Type B pancreatic cell (in vitro differentiated cells): ENCODE measurements around the gene ITSN2. TPM values are rescaled to one million over a fixed set of nuclear protein-coding genes. Genes with fewer than 3 reads are reported as not detected.

ENCODE experiments used
- DNase-seq: peaks from one replicate; pipeline ENCODE4 v3.0.0; 2021; ENCODE audit warnings: mixed read lengths; ENCODE audit not compliant: unreplicated experiment; ENCODE audit errors: extremely low spot score
- H3K27ac Mint-ChIP-seq: 2 replicates; pipeline ENCODE4 v1.8.0; 2021; ENCODE audit warnings: mild to moderate bottlenecking, mixed read lengths
- H3K27me3 Mint-ChIP-seq: 2 replicates; pipeline ENCODE4 v1.8.0; 2021; ENCODE audit warnings: mixed read lengths
- H3K36me3 Mint-ChIP-seq: 2 replicates; pipeline ENCODE4 v1.8.0; 2021; ENCODE audit warnings: mixed read lengths
- H3K4me1 Mint-ChIP-seq: one replicate; pipeline ENCODE4 v1.8.0; 2021; ENCODE audit warnings: mixed read lengths; ENCODE audit not compliant: unreplicated experiment
- H3K4me3 Mint-ChIP-seq: 2 replicates; pipeline ENCODE4 v1.8.0; 2021; ENCODE audit warnings: mild to moderate bottlenecking, mixed read lengths
- H3K9me3 Mint-ChIP-seq: 2 replicates; pipeline ENCODE4 v1.8.0; 2021; ENCODE audit warnings: mixed read lengths
- total RNA-seq: library from RNA; stranded (reverse); gene quantifications from 2 replicates; pipeline ENCODE4 v1.2.1, GENCODE V29; 2021; ENCODE audit warnings: low replicate concordance
- TF ChIP-seq, protein P1 (sequence below): fragments of 200-600 bp; sonication (generic); conservative IDR thresholded peaks from 2 replicates; pipeline ENCODE4 v1.5.0; 2021; ENCODE audit warnings: antibody characterized with exemption, mild to moderate bottlenecking

The ITSN2 gene
- total RNA-seq, 1 donor from 2014 or later: 18.9 TPM

DNA sequence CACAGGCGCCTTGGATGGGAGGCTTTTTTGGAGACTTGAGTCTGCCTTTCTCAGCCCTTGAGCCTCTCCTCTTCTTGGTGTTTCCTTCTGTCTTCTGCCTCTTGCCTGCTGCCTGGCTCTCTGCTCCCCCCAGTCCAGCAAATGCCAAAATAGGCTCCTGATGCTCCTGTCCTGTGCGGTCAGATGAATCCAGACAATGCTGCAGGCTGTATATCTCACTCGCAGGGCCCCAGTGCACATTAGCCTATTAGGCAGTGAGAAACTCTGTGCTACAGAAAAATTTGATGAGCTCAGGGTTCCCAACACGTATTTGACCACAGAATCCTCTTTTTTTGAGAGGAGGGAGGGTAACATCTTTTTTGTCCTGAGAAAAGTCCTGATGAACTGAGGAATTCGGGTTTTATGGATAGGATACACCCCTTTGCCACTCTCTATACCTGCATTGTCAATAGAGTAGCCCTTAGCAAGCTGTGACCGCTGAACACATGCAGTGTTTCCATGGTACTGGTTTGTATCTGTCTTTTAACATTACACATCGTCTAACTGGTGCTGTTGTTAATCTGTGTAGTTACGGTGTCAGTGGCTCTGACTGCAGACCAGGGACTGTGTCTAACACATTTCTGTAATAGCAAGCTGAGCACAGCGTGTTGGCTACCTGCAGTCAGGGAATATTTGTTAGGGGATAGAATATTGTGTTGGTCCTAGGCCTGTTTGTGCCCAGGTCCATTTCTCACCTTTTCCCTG is 134.7 kb downstream of the ITSN2 start:
- TF ChIP-seq, protein P1, sequence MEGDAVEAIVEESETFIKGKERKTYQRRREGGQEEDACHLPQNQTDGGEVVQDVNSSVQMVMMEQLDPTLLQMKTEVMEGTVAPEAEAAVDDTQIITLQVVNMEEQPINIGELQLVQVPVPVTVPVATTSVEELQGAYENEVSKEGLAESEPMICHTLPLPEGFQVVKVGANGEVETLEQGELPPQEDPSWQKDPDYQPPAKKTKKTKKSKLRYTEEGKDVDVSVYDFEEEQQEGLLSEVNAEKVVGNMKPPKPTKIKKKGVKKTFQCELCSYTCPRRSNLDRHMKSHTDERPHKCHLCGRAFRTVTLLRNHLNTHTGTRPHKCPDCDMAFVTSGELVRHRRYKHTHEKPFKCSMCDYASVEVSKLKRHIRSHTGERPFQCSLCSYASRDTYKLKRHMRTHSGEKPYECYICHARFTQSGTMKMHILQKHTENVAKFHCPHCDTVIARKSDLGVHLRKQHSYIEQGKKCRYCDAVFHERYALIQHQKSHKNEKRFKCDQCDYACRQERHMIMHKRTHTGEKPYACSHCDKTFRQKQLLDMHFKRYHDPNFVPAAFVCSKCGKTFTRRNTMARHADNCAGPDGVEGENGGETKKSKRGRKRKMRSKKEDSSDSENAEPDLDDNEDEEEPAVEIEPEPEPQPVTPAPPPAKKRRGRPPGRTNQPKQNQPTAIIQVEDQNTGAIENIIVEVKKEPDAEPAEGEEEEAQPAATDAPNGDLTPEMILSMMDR: no peak
- Mint-ChIP-seq H3K27me3 (no peaks in the 10 kb centered on the region), H3K27ac (no peak overlapping the region), H3K4me1 (peaks cover 13% of the 10 kb centered on the region), H3K9me3 (no peaks in the 10 kb centered on the region), H3K4me3 (no peak overlapping the region), H3K36me3 (no peaks in the 10 kb centered on the region)
- DNase-seq: no peak

DNA sequence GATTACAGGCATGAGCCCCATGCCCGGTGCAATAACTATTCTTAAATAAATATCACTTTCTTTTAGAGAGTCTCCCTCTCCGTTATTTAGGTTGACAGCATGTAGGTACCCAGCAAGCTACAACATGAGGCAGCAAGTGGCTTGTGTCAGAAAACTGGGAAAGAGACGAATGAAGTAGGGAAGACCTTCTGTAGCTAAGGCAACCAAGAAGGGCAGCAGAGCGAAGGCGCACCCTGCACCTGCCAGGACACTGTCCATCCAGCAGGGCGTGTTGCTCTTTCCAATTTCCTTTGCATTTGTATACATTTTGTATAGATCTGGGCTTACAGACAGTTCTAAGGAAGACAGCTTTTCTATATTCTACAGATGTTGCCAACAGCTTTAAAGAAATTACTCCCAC is 137.4 kb downstream of the ITSN2 start:
- no peak overlapping the region for H3K4me3 Mint-ChIP-seq
- TF ChIP-seq, protein P1: no peak
- no peaks in the 10 kb centered on the region for H3K27me3 Mint-ChIP-seq
- H3K36me3 Mint-ChIP-seq: no peaks in the 10 kb centered on the region
- DNase-seq: no peak
- no peak overlapping the region for H3K27ac Mint-ChIP-seq
- no peaks in the 10 kb centered on the region for H3K9me3 Mint-ChIP-seq
- H3K4me1 Mint-ChIP-seq: peaks cover 13% of the 10 kb centered on the region

DNA sequence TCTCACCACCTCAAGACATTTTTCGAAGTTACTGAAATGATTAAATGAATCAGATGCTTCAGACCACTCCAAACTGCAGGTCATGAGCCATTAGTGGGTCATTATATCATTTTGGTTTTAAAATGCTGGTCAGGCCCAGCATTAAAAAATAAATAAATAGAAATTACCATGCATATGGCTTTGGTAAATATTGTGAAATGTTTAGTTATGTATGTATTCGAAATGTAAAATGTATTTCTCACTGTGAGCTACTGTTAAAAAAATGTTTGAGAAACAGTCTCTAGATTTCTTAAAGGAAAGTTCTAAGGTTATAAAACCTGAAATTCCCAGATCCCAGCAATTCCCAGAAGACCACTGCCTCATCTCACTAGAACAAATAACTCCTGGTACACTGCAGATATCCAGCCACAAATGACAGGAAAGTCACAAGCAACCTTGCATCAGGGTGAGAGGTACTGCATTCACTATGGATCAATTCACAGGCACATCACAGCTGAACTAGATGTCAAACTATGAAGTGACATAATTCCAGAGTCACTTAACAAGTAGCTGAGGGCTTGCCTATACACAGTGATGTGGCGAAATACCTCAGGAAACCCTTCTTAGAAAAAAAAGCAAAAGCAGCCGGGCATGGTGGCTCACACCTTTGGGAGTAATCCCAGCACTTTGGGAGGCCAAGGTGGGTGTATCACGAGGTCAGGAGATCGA is 138.8 kb downstream of the ITSN2 start:
- H3K9me3 Mint-ChIP-seq: no peaks in the 10 kb centered on the region
- no peak overlapping the region for H3K4me3 Mint-ChIP-seq
- H3K4me1 Mint-ChIP-seq: peaks cover 13% of the 10 kb centered on the region
- no peaks in the 10 kb centered on the region for H3K27me3 Mint-ChIP-seq
- H3K27ac Mint-ChIP-seq: no peak overlapping the region
- DNase-seq: no peak
- no peaks in the 10 kb centered on the region for H3K36me3 Mint-ChIP-seq
- TF ChIP-seq, protein P1: no peak

DNA sequence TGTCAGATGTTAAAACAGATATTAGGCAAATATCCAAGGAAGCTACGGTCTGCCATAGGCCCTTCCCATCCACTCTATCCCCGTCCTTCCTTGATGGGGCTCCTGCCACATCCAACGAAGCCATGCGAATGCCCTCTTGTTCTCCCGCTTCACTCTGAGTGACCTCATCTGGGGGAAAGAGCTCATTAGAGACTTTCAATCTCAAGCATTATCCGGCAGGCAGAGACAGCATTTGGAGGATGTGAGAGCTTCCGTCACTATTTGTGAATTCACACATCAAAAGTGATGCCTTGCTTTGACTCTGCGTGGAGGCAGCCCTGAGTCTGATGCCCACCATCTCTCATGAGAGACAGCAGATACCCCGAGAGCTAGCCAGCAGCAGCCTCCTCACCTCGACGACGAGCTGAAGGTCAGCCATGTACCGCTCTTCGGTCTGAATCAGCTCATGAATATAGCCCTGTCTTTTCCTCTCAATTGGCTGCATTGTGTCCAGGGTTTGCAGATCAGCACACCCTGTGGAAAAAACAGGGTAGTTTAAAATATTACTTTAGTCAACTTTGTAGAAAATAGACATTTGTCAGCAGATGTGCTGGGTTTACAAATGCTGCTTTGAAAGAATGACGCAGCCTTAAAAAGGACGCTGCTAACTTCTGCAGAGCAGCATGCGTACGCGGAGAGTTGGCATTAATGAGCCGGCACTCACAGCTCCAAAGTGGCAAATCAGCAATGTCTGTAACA is 139.6 kb downstream of the ITSN2 start:
- no peak for DNase-seq
- Mint-ChIP-seq H3K9me3 (no peaks in the 10 kb centered on the region), H3K27ac (no peak overlapping the region), H3K27me3 (no peaks in the 10 kb centered on the region), H3K36me3 (peaks cover 4% of the 10 kb centered on the region), H3K4me3 (no peak overlapping the region), H3K4me1 (peaks cover 5% of the 10 kb centered on the region)
- TF ChIP-seq, protein P1: no peak

DNA sequence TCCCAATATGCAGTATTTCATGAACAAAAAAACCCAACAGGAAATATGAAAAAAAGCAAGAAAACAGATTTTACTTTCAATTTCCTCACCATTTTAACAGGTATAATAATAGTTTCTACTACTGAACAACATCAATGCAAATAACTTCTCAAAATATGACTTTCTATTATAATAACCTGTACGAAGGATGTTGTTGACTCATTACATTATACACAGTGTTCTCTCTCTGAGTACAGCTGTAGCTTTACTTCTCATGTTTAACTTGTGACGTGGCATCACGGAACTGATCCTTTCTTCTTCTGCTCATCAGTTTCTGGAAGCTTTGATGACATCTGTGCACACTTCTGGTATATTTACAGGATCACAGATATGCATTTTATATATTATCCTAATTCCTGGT is 145.5 kb downstream of the ITSN2 start:
- H3K27ac Mint-ChIP-seq: no peak overlapping the region
- DNase-seq: no peak
- TF ChIP-seq, protein P1: no peak
- peaks cover 8% of the 10 kb centered on the region for H3K36me3 Mint-ChIP-seq
- H3K4me3 Mint-ChIP-seq: no peak overlapping the region
- H3K4me1 Mint-ChIP-seq: peaks cover 4% of the 10 kb centered on the region
- H3K9me3 Mint-ChIP-seq: no peaks in the 10 kb centered on the region
- no peaks in the 10 kb centered on the region for H3K27me3 Mint-ChIP-seq
